ENCODE data around the gene FAM76A. TPM values are rescaled to one million over a fixed set of nuclear protein-coding genes. Genes with fewer than 3 reads are reported as not detected.
"Not testable (repeated sequence)": the region's sequence is repeated elsewhere in the genome, so short reads cannot be mapped to it uniquely, and the experiment has no call there.

The FAM76A gene
- total and polyA plus RNA-seq, 9 of the 15 experiments (the other 6 are each of a cell fraction or from before 2014, with no cell fraction given), result 9.5 to 14.6 (median 11.4) TPM

GRCh38 chr1:27774654-27775053 lies 48.9 kb downstream of the FAM76A start:
- ChIA-PET CTCF (ENCODE audit: low intra/inter-chr PET ratio) (no interaction called here), POLR2A (interaction anchor here (0.7 to 3.2 kb wide), 6 partner anchors 8 to 114 kb away, joined by 3 to 25 read pairs (median 14); partner anchors contain the start of genes FAM76A and PPP1R8)
- in situ Hi-C loops (cut with MboI) (no loop called here), intact Hi-C loops (cut with micrococcal nuclease) (loop anchor here (5.0 kb wide), 1 partner anchor 58 kb away; the partner anchor contains the start of gene PPP1R8)
- Histone ChIP-seq H3K27ac (ENCODE audit: extremely low read depth, low read depth, low read length) (no peak overlapping the region), H3K9me1 (ENCODE audit: control insufficient read depth, insufficient read depth, low read length) (no peaks in the 10 kb centered on the region), H3K4me3 (no peak overlapping the region), H3K9ac (ENCODE audit: insufficient read depth in 1 of 2, low read depth in 2 of 2, low read length in 2 of 2) (peak overlapping the region in 1 of 2 experiments; percentile 74; a peak in 1 of 4 replicates), H3K4me1 (replicated peaks in 1 of 2; ENCODE audit: control insufficient read depth in 2 of 2, insufficient read depth in 2 of 2, low read length in 2 of 2) (peaks cover 20% of the 10 kb centered on the region in 2 experiments; a peak in 4 of 5 replicates), H3K27me3 (ENCODE audit: control insufficient read depth in 2 of 2, insufficient read depth in 2 of 2, low read length in 2 of 2) (no peaks in the 10 kb centered on the region), H2AFZ (ENCODE audit: low read depth, low read length) (no peak overlapping the region), H4K20me1 (replicated peaks; ENCODE audit: control insufficient read depth, insufficient read depth, low read length) (no peaks in the 10 kb centered on the region), H3K4me2 (ENCODE audit: insufficient read depth, low read length) (no peak overlapping the region), H3K79me2 (ENCODE audit: control insufficient read depth, insufficient read depth, low read length) (peaks cover 44% of the 10 kb centered on the region), H3K9me3 (replicated peaks; ENCODE audit: control insufficient read depth, insufficient read depth, low read depth, low read length) (no peaks in the 10 kb centered on the region), H3K36me3 (ENCODE audit: control insufficient read depth, insufficient read depth, low read length) (peaks cover 9% of the 10 kb centered on the region; the same call in 1 of the 3 replicates)
- DNase-seq (ENCODE audit: extremely low read depth in 1 of 4, low spot score in 3 of 4) (no peak), FAIRE-seq (no peak), ATAC-seq (no peak)
- no TSS peak for BruUV-seq (replicated peaks)
- no peak for TF ChIP-seq BRCA1 (IDR thresholded peaks at IDR 0.05)
- no peak for TF ChIP-seq BRCA1 (CRISPR knock-in tag; IDR thresholded peaks at IDR 0.05)
- TF ChIP-seq ZNF121 (CRISPR knock-in tag; conservative IDR thresholded peaks at IDR 0.05), result peak; percentile 80
- 49% methylated on average over 2 of the region's 2 CpGs for WGBS (ENCODE audit: insufficient coverage, low coverage, missing lambda C conversion rate)

- H3K4me3 ChIP-seq; H3K9ac ChIP-seq (ENCODE audit: insufficient read depth in 1 of 2, low read depth in 2 of 2, low read length in 2 of 2); H3K36me3 ChIP-seq (ENCODE audit: control insufficient read depth, insufficient read depth, low read length); in situ Hi-C loops (cut with MboI); DNase-seq (ENCODE audit: extremely low read depth in 1 of 4, low spot score in 3 of 4); intact Hi-C loops (cut with micrococcal nuclease); H3K27me3 ChIP-seq (ENCODE audit: control insufficient read depth in 2 of 2, insufficient read depth in 2 of 2, low read length in 2 of 2); H3K27ac ChIP-seq (ENCODE audit: extremely low read depth, low read depth, low read length); BruUV-seq (replicated peaks); H3K9me1 ChIP-seq (ENCODE audit: control insufficient read depth, insufficient read depth, low read length); ATAC-seq; H2AFZ ChIP-seq (ENCODE audit: low read depth, low read length); H4K20me1 ChIP-seq (replicated peaks; ENCODE audit: control insufficient read depth, insufficient read depth, low read length); FAIRE-seq; H3K4me2 ChIP-seq (ENCODE audit: insufficient read depth, low read length); H3K9me3 ChIP-seq (replicated peaks; ENCODE audit: control insufficient read depth, insufficient read depth, low read depth, low read length): not testable (repeated sequence)
- CTCF ChIA-PET (ENCODE audit: low intra/inter-chr PET ratio), result interaction anchor here (0.7 kb wide), 1 partner anchor 49 kb away, joined by 5 read pairs; no protein-coding TSS in a partner anchor
- H3K79me2 ChIP-seq (ENCODE audit: control insufficient read depth, insufficient read depth, low read length), result peaks cover 44% of the 10 kb centered on the region
- POLR2A ChIA-PET, result interaction anchor here (0.7 to 2.9 kb wide), 2 partner anchors 7 to 15 kb away, joined by 3 to 25 read pairs; no protein-coding TSS in a partner anchor
- peaks cover 21 to 27% of the 10 kb centered on the region in 2 experiments; a peak in 4 of 5 replicates for H3K4me1 ChIP-seq (replicated peaks in 1 of 2; ENCODE audit: control insufficient read depth in 2 of 2, insufficient read depth in 2 of 2, low read length in 2 of 2)
- 67% methylated on average over 3 of the region's 3 CpGs for WGBS (ENCODE audit: insufficient coverage, low coverage, missing lambda C conversion rate)
These were observed 49.6 kb downstream of the FAM76A start for GRCh38 chr1:27775336-27775735.

Measured in K562 (cell line).